ENCODE results near the gene PALD1. TPM values are rescaled to one million over a fixed set of nuclear protein-coding genes. Genes with fewer than 3 reads are reported as not detected.

PALD1 gene
- total and polyA plus RNA-seq, 2 experiments from 2014 or later, result 11.9 to 58.2 TPM

- Mint-ChIP-seq H3K4me1 (peaks cover 46% of the 10 kb centered on the region), H3K9me3 (no peaks in the 10 kb centered on the region), H3K27ac (no peak overlapping the region), H3K27me3 (ENCODE audit: insufficient read depth, low read depth, poor library complexity) (peaks cover 30% of the 10 kb centered on the region), H3K4me3 (peak overlapping the region; percentile 82), H3K36me3 (ENCODE audit: low read depth) (no peaks in the 10 kb centered on the region)
- Histone ChIP-seq H2AFZ (peak overlapping the region; percentile 80), H3K4me3 (peak overlapping the region; percentile 94), H3K4me2 (peak overlapping the region; percentile 99), H3K4me1 (ENCODE audit: insufficient read depth) (peaks cover 28% of the 10 kb centered on the region), H3K79me2 (replicated peaks; ENCODE audit: insufficient read depth) (peaks cover 31% of the 10 kb centered on the region), H3F3A (replicated peaks; ENCODE audit: low read depth) (peaks cover 10% of the 10 kb centered on the region; the same call in 1 of the 2 replicates), H3K27ac (ENCODE audit: low read depth) (no peak overlapping the region), H3K27me3 (ENCODE audit: insufficient read depth) (0 out of 2 replicates have a peak, but pooled peaks cover 3% of the 10 kb centered on the region), H4K20me1 (replicated peaks; ENCODE audit: insufficient read depth) (peaks cover 7% of the 10 kb centered on the region; the same call in 1 of the 2 replicates), H3K9me2 (ENCODE audit: insufficient read depth) (no peaks in the 10 kb centered on the region), H3K36me3 (ENCODE audit: insufficient read depth) (no peaks in the 10 kb centered on the region)
- peak; percentile 55 to 60 for TF ChIP-seq CTCF (conservative IDR thresholded peaks at IDR 0.05; ENCODE audit: low read depth in 2 of 2)
- TF ChIP-seq ZNF331 (CRISPR knock-in tag; IDR thresholded peaks at IDR 0.05; ENCODE audit: low read depth), result no peak
- TF ChIP-seq ETS1 (IDR thresholded peaks at IDR 0.05), result no peak
- TF ChIP-seq CREB1 (CRISPR knock-in tag; IDR thresholded peaks at IDR 0.05; ENCODE audit: low read depth), result no peak
- DNase-seq (ENCODE audit: low spot score) (peak; percentile 55), ATAC-seq (peak; percentile 16)
Measured at GRCh38 chr10:70479165-70479581, 606 bp downstream of the PALD1 start.

- ATAC-seq (no peak), DNase-seq (ENCODE audit: low spot score) (peak; percentile 36)
- Mint-ChIP-seq H3K36me3 (ENCODE audit: low read depth) (no peaks in the 10 kb centered on the region), H3K27me3 (ENCODE audit: insufficient read depth, low read depth, poor library complexity) (peaks cover 30% of the 10 kb centered on the region), H3K4me1 (peaks cover 46% of the 10 kb centered on the region), H3K9me3 (no peaks in the 10 kb centered on the region), H3K27ac (peak overlapping the region; percentile 12; the same call in 1 of the 2 replicates), H3K4me3 (peak overlapping the region; percentile 82)
- Histone ChIP-seq H4K20me1 (replicated peaks; ENCODE audit: insufficient read depth) (peaks cover 7% of the 10 kb centered on the region; the same call in 1 of the 2 replicates), H3F3A (replicated peaks; ENCODE audit: low read depth) (peaks cover 10% of the 10 kb centered on the region; the same call in 1 of the 2 replicates), H3K27me3 (ENCODE audit: insufficient read depth) (0 out of 2 replicates have a peak, but pooled peaks cover 3% of the 10 kb centered on the region), H3K9me2 (ENCODE audit: insufficient read depth) (no peaks in the 10 kb centered on the region), H3K27ac (ENCODE audit: low read depth) (no peak overlapping the region), H3K79me2 (replicated peaks; ENCODE audit: insufficient read depth) (peaks cover 31% of the 10 kb centered on the region), H2AFZ (no peak overlapping the region), H3K36me3 (ENCODE audit: insufficient read depth) (no peaks in the 10 kb centered on the region), H3K4me2 (peak overlapping the region; percentile 99), H3K4me3 (peak overlapping the region; percentile 94), H3K4me1 (ENCODE audit: insufficient read depth) (peaks cover 28% of the 10 kb centered on the region)
- TF ChIP-seq CTCF (conservative IDR thresholded peaks at IDR 0.05; ENCODE audit: low read depth in 2 of 2) (0 out of 4 replicates have a peak, but pooled peaks of 1 of the 2 experiments have one; percentile 5), ZNF114 (CRISPR knock-in tag; IDR thresholded peaks at IDR 0.05) (no peak), JUNB (IDR thresholded peaks at IDR 0.05; ENCODE audit: unreplicated experiment) (no peak), NANOG (IDR thresholded peaks at IDR 0.05; ENCODE audit: borderline replicate concordance) (no peak), CREB1 (CRISPR knock-in tag; IDR thresholded peaks at IDR 0.05; ENCODE audit: low read depth) (no peak)
Measured at GRCh38 chr10:70479626-70480238, 1.2 kb downstream of the PALD1 start.
